Renal cortex interstitium (tissue), 11 donors: ENCODE data around the gene E2F2. TPM values are rescaled to one million over a fixed set of nuclear protein-coding genes. Genes with fewer than 3 reads are reported as not detected.

Source experiments
- DNase-seq, 11 donors: peaks; one replicate each; pipeline ENCODE4 v3.0.0-alpha.2; 2013; ENCODE audit warnings: low read depth in 9 of 11, low spot score in 4 of 11; ENCODE audit errors: extremely low read depth in 1 of 11
- polyA plus RNA-seq, 3 donors: library from polyadenylated mRNA; unstranded; fragments of 120-200 nt; gene quantifications; one replicate each; pipeline ENCODE4 v1.2.1, GENCODE V29; 2013; ENCODE audit not compliant: insufficient read length in 3 of 3

Gene E2F2
- polyA plus RNA-seq, 3 donors = 4.6 to 5.4 (median 5.2) TPM

DNA sequence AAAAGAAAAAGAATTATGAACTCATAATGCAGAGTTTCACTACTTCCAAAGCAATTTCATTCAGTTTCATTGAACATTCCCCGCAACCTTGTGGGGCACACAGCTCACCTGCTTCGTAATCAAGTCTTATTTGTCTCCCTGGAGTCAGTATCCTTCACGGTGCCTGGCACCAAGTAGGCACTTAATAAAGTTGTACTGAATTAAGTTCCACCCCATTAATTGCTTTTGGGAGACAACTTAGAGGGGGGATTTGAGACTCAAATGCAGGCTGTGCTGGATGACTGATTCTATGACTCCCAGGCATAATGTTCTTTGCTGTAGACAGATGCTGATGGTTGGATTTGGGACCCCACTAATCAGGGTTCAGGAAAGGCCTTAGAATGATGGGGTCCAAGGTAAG, 34.7 kb upstream of the E2F2 start:
- no peak for DNase-seq

DNA sequence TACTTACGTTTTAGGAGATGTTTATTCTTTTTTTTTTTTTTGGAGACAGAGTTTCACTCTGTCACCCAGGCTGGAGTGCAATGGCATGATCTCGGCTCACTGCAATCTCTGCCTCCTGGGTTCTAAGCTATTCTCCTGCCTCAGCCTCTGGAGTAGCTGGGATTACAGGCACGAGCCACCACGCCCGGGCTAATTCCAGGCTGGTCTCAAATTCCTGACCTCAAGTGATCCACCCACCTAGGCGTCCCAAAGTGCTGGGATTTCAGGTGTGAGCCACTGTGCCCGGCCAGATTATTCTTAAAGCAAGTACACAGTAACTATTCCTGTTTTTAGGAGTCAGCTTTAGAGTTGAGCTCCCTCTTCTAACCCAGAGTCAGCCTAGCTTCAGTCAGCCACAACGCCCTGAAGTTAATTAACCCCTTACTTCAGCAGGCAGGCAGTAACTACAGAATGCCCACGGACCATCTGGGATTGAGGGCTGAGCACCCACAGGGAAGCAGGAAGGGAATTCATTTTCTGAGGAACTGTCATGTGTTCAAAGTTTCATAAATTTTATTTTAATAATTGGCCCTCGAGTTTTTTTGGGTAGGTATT, 33.6 kb upstream of the E2F2 start:
- no peak for DNase-seq

DNA sequence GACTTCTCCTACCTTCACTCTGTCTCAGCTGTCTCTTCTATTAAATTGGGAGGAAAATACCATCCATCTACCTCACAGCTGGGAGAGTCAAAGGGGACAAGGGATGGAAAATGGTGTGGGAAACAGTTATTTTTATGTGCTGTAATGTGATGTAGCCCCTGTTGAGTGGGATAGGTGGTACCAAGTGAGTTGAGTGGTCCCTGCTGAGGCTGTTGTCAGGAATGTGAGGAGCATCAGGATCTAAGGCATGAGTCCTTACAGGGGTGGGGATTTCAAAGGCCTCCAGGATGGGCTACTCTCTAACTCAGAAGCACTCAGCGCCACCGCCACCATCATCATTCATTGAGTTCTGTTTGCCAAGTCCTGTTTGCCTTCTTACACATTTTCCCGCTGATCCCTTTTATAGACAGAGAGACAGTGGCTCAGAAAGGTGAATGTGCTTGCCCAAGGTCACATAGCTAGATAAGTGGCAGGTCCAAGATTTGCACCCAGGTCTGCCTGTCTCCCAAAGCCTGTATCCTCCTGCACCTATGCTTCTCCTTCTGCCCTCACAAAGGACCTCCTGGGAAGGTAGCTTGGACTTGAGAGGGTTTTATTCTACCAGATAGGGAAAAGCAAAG, 32.8 kb upstream of the E2F2 start:
- no peak for DNase-seq

DNA sequence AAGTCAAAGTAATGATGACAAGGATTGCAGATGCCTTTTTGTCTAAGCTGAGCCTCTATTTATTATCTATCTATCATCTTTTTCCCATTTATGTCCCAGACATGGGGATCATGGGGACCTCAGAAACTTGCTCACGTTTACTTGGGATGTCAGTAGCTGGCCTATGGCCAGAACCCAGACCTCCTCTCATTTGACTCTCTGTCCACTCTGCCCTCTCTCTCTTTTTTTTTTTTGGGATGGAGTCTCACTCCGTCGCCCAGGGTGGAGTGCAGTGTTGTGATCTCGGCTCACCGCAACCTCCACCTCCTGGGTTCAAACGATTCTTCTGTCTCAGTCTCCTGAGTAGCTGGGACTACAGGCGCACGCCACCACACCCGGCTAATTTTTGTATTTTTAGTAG, 32.0 kb upstream of the E2F2 start:
- no peak for DNase-seq

DNA sequence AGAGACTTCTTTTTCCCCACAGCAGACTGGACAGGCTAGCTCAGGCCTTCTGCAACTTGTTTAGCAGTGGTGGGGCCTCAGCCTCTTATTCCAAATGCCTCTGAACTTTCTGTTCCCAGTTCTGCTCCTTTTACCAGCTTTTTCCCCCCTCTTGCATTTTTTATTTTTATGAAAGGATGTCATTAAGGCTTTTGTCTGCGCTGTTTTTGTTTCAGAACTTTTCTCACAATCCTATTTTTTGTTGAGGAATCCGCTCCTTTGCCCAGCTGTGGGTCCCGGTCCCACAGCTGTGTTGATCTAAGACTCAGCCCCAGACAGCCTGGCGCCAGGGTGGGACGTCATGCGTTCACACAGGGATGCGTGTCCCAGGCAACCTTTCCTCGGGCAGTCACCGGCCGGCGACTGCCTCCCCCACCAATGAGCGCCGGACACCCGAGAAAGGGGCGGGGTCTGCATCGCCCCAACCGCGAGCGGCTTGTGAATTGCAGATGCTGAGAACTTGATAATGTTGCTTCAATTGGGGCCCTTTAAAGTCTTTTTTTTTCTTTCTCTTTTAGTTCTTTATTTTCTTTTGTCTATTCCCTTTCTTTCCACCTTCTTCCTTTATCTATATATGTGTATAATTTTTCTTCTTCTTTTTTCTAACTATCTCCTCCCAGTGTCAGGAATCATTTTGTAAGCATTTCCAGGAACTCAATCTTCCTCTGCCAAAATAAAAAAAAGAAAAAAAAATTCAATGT, 31.3 kb upstream of the E2F2 start:
- DNase-seq = peak; percentile 95 to 98 (median 97)

DNA sequence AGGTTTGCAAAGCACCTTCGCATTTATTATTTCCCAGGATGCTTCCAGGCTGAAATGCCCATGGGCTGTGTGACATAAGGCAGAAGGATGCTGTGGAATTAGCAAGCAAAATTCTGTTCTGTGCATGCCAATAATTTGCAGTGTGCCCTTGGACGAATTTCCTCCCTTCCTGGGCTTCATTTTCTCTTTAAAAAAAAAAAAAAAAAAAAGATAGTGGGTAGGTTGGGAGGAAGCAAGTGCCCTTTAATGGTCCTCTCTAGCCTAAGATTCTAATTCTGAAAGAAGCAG, 30.7 kb upstream of the E2F2 start:
- no peak for DNase-seq

DNA sequence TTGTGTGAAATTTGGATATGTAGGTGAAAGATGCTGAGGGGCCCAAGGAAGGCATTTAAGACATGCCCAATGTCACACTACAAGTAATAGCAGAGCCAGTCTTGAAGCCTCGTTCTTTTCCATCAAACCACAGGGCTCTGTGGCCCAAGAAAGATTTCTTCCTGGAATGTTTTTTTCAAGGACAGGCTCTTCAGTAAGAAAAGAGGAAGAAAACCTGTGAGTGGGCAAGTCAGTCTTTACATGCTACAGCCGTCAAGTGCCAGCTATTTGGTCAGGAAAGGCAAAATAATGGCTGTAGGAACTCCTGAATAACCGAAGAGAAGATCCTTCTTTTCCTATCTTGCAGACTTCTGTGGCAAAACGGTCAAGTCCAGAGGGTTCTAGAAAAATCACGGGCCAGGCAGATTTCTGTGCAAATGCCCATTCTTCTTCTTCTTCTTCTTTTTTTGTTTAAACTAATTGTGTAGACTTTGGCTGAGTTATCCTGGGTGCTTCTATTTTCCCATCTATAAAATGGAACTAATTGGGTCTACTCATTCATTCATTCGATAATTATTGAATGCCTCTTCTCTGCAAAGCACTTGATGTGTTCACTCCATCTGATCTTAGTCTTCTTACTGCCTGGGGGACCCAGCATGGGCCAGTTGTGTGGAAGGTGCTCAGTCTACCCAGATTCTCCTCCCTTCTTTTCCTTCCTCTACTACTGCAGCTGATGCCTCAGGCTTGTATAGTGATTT, 30.2 kb upstream of the E2F2 start:
- no peak for DNase-seq

DNA sequence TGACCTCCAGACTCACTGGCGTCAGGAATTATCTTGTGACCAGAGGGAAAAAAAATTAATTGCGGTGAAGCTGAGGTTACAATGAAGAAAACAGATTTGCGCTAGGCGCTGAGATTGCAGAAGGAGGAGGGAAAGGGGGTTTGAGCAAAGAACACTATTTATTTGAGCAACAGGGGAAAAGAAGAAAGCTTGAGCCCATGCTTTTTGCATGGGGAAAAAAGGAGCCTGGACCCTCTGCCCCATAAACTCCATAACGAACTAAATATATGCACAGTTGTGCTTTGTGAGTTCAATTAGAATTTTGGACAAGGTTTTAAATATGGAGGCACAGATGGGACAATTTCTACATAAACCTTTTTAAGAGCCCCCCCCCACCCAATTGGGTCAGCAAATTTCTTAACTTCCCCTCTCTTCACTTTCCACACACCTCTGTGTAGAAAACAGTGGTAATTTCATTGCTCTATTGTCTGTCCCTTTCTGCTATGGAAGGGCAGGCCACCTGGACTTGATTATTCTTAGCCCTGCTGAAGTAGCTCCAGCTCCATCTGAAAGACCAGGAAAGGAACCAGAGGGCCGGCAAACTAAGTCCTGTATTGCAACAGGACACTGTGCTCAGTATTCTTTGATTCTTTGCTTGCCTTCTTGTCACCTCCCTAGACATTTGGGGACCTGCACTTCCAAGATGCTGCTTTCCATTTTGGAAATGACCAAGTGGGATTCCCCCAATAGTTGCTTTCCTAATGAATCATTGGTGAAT, 29.1 kb upstream of the E2F2 start:
- no peak for DNase-seq

DNA sequence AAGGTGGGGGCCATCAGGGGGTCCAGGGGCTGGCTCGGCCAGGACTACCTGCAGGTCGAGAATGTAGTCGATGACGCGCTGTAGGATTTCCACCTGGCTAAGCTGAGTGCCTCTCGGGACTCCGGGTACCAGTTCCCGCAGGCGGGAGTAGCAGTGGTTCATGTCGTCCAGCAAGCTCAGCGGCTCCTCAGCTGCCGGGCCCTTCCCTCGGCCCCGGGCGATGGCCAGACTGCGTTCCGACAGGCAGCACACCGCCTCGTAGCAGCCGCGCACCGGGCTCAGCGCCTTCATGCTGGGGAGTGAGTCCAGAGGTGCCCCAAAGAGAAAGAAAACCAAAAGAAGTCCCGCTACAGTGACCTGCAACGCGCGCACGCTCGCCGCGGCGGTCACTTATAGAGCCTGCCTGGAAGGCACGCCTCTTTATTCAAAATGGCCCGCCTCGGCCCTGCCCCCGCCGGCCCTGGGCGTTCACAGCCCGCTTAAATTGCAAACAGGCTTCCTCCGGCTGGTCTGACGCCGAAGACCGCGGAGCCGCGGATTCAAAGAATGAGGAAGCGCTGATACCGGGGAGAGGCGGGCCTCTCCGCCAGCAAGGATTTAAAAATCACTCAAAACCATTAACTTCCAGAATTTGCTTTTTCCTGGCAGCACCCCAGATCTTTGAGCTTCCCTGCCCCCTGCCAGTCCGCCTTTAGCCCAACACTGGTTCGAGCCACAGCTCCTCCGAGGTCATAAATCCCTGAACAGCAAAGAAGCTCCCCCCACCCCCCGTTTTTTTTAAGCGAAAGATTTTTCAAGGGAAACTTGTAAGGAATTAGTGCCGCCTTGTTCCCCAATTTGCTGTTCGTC, 28.3 kb upstream of the E2F2 start, which contains the start of gene ID3:
Gene ID3, minus strand, starts transcription at position 366 of the 849 bp plus-strand sequence. Its CDS starts 75 bp downstream, at position 291.
- peak; percentile 88 to 97 (median 94) for DNase-seq

DNA sequence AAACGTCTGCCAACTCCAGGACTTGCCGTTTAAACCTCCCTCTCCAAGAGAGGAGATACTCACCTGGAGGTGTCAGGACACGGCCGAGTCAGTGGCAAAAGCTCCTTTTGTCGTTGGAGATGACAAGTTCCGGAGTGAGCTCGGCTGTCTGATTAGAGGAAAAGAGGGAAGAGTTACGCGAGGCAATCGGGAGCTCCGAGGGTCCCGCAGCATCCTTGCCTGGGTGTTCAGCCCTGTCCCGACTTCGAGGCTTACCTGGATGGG, 27.8 kb upstream of the E2F2 start:
- DNase-seq = no peak

DNA sequence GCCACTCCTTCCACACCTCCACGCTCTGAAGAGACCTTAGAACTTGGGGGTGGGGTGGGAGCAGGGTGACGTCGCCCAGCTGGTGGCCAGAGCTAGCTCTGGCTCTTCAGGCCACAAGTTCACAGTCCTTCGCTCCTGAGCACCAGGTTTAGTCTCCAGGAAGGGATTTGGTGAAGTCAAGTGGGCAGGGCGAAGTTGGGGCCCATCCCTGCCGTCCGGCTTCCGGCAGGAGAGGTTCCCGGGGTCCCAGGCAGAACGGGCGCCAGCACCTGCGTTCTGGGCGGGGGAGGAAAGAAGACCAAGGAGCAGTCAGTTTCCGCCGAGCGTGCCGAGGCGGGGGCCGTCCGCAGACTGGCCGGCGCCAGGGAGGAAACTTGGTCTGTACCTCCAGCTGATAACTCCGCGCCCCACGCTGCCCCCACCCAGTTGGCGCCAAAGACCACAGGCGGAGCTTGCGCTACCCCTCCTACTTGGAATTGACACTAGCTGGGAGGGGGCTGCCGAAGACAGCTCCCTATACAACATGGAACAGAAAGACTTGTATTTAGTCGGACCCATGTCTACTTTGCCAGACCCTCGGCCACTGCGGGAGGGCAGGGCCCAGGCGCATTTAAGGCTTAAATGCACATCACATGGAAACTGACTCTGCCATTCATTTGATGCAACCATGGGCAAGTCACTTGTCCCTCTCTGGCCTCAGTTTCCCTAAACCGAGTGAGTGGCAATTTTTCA, 27.3 kb upstream of the E2F2 start:
- peak in 2 of 11 donors; percentile 60 to 67 for DNase-seq

DNA sequence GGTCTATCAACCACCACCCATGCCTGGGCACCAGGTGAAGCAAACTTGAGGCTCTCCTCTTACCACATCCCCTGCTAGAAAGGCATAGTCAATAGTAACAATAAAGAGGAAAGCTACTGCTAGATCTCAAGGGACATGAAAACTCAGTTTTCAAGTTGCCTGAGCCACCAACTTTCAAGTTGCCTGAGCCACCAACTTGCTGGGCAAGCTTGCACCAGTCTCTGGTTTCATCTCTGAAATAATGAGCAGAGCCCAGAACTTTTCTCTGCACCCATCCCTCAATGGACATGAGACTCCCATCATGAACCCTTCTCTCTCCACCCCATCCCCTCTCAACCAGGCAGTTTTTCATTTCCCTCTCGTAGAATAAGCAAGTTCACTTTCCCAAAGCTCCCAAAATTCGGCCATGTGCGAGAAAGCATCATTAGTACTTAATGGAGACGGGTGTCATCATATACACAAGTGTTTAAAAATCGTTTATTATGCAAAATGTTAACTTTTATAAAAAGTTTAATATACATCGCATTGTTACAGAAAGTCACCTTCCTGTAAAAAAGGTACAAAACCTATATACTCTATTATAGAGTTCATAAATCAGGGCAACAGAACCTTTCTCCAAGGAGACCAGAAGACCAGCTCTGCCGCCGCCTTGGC, 26.6 kb upstream of the E2F2 start:
- DNase-seq = no peak

DNA sequence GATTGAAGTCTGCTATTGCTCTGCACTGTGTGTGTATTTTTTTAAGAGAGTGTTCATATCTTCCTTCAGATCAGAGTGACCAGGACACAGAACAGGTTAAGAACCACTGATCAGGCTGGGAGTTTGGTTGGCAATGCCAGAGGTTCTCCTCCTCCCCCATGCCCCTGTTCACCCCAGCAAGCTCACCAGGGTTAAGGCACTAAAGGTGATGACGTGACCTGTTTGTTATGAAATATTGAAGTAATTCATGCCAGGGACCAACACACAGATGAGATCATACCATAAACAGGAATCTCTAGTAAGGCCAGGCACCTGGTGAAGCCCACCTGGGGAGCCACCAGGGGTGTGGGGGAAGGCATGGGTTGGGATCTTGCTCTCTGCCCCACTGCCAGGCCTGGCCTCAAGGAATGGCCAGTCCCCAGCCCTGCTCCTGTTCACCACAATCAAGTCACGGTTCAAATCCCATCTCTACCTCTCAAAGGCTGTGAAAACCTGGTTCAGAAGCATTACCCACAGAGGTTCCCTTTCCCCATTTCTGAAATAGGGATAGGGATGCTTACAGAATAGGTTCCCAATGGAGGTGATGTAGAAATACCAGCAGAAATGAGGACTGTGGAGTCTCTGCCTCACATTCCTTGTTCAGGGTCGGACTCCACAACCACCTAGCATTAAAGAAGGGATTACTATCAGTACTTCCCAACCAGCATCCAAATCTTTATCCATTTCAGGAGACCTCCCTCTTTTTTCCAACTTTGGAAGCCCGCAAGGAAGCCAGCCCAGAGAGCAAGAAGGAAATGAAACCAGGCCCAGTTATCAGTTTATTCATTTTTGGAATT, 25.8 kb upstream of the E2F2 start:
- DNase-seq = no peak

DNA sequence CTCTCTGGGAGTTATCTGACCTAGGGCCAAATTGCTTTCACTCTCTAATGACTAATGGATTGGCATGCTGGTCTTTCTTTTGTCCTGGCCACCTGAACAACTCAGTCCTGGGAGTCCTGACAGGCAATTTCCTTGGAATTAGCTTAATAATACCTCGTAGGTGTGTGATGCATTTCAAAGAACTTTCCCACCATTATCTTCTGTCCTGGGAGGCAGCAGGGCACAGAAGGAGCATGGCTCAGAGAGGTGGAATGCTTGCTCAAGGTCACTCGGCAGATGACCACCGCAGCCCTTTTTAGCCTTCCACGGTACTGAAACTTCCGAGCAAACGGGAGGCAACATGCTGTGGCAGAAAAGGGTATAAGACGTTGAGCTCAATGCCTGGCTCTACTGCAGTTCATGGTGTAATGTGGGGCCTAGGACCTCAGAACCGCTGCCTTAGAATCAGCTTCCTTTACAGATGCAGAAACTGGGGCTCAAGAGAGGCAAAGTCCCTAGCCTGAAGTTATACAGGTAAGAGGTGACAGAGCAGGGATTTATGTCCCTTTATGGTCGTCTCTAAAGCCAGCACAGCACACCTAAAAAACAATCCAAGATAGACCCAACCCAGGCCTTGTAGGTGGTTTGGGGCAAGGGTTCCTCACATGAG, 25.1 kb upstream of the E2F2 start:
- DNase-seq = no peak

DNA sequence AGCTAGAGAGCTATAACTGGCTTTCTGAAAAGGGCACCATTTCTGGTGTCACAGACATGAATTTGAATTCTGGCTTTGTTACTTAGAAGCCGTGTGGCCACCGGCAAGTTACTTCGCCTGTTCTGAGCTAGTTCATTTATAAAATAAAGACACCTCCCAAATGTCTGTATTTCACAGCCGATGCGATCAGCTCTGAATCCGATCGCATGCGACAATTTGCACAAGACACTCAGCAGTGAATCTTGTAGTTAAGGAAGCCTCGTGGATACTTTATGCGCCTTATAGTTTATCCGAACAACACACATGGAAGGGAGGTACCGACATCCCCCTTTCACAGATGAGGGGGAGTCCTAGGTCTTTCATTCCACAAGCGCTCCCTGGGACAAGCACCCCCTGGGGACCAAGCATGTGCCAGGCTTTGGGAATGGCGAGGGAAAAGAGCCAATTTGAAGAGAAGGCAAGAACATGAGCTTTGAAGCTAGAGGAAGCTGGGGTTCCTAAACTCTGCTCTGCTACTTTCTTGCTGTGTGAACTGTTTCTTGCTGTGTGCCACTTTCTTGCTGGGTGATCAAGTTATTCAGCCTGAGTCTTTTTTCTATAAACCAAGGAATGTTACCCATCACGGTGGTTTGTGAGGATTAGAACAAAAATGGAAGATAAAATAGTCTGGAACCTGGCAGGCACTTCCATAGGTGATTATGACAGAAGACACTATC, 24.4 kb upstream of the E2F2 start:
- DNase-seq = no peak
